A673 (cell line): ENCODE results near the gene CSGALNACT2. TPM values are rescaled to one million over a fixed set of nuclear protein-coding genes. Genes with fewer than 3 reads are reported as not detected.

ENCODE experiments used
- BruUV-seq: library from RNA; stranded (reverse); fragments of 400-500 nt; replicated peaks from 2 replicates; lab custom pipeline; 2021; lab: Mats Ljungman, UMichigan
- CTCF ChIA-PET: fragments of 300-600 bp; sonication (Branson Sonifier 250); formaldehyde crosslinking; loops from one replicate; lab custom pipeline; 2022; ENCODE audit warnings: antibody characterized with exemption; lab: Charles Lee
- POLR2A ChIA-PET: fragments of 300-600 bp; sonication (Branson Sonifier 250); formaldehyde crosslinking; loops from one replicate; lab custom pipeline; 2022; ENCODE audit warnings: antibody characterized with exemption; ENCODE audit not compliant: low non-redundant PET; lab: Charles Lee
- DNase-seq: peaks from one replicate; pipeline ENCODE4 v3.0.0-alpha.2; 2015; ENCODE audit warnings: low spot score
- H3K27ac ChIP-seq: fragments of 200-600 bp; sonication (generic); 2 replicates; pipeline ENCODE4 v1.5.1; 2016; ENCODE audit warnings: mixed run types, low read depth, mild to moderate bottlenecking, mixed read lengths, antibody characterized with exemption, low read length; ENCODE audit not compliant: poor library complexity, severe bottlenecking
- H3K27me3 ChIP-seq: fragments of 200-600 bp; sonication (generic); replicated peaks from 2 replicates; pipeline ENCODE4 v1.6.1; 2017; ENCODE audit warnings: mixed run types, low read depth, mild to moderate bottlenecking, mixed read lengths, antibody characterized with exemption, low read length; ENCODE audit not compliant: insufficient read depth, poor library complexity
- H3K36me3 ChIP-seq: fragments of 200-600 bp; sonication (generic); 2 replicates; pipeline ENCODE4 v1.6.1; 2016; ENCODE audit warnings: mixed run types, mild to moderate bottlenecking, mixed read lengths, antibody characterized with exemption, low read length; ENCODE audit not compliant: insufficient read depth, poor library complexity, severe bottlenecking
- H3K4me1 ChIP-seq: fragments of 200-600 bp; sonication (generic); 2 replicates; pipeline ENCODE4 v1.6.1; 2017; ENCODE audit warnings: mixed run types, mild to moderate bottlenecking, mixed read lengths, antibody characterized with exemption, low read length; ENCODE audit not compliant: insufficient read depth, poor library complexity, severe bottlenecking
- H3K4me3 ChIP-seq: fragments of 200-600 bp; sonication (generic); 2 replicates; pipeline ENCODE4 v1.5.1; 2016; ENCODE audit warnings: low read depth, mixed run types, mild to moderate bottlenecking, mixed read lengths, low read length; ENCODE audit not compliant: poor library complexity, severe bottlenecking
- H3K9me3 ChIP-seq: fragments of 200-600 bp; sonication (generic); 2 replicates; pipeline ENCODE4 v1.6.1; 2016; ENCODE audit warnings: mixed run types, low read depth, mild to moderate bottlenecking, mixed read lengths, antibody characterized with exemption, low read length; ENCODE audit not compliant: poor library complexity, severe bottlenecking
- CTCF ChIP-seq: fragments of 300-800, 200-600 bp; sonication (generic); conservative IDR thresholded peaks from 2 replicates; pipeline ENCODE4 v1.5.1; 2017; ENCODE audit warnings: low read depth, mild to moderate bottlenecking, antibody characterized with exemption, low read length, moderate library complexity, mixed read lengths
- EZH2 ChIP-seq: fragments of 200-600 bp; sonication (generic); IDR thresholded peaks from 2 replicates; pipeline ENCODE4 v1.6.1; 2017; ENCODE audit warnings: borderline replicate concordance, low read depth, mild to moderate bottlenecking, mixed read lengths, antibody characterized with exemption, low read length; ENCODE audit not compliant: poor library complexity, severe bottlenecking
- intact Hi-C: fragments of 100-400 bp; cut with micrococcal nuclease; formaldehyde crosslinking; loops from one replicate; pipeline ENCODE4 v1.10.0; 2022; ENCODE audit not compliant: unreplicated experiment
- total RNA-seq: library from RNA; stranded (reverse); gene quantifications from 2 replicates; pipeline ENCODE4 v1.2.3, GENCODE V29; 2021

Gene CSGALNACT2
- total RNA-seq, 1 experiment from 2014 or later: 18.6 TPM

GRCh38 chr10:43112608-43112961, 25.7 kb upstream of the CSGALNACT2 start:
- BruUV-seq: no TSS peak
- CTCF ChIA-PET: no interaction called here
- H3K9me3 ChIP-seq: no peaks in the 10 kb centered on the region
- H3K4me3 ChIP-seq: no peak overlapping the region
- no peaks in the 10 kb centered on the region for H3K27me3 ChIP-seq
- POLR2A ChIA-PET: no interaction called here
- no peak for DNase-seq
- TF ChIP-seq EZH2: no peak
- no peak for TF ChIP-seq CTCF
- intact Hi-C loops: no loop called here
- H3K27ac ChIP-seq: no peak overlapping the region
- H3K4me1 ChIP-seq: no peaks in the 10 kb centered on the region
- H3K36me3 ChIP-seq: no peaks in the 10 kb centered on the region

- Histone ChIP-seq H3K27ac (no peak overlapping the region), H3K9me3 (no peaks in the 10 kb centered on the region), H3K27me3 (no peaks in the 10 kb centered on the region), H3K36me3 (no peaks in the 10 kb centered on the region), H3K4me1 (no peaks in the 10 kb centered on the region), H3K4me3 (no peak overlapping the region)
- CTCF ChIA-PET: no interaction called here
- no TSS peak for BruUV-seq
- TF ChIP-seq CTCF (no peak), EZH2 (no peak)
- POLR2A ChIA-PET: no interaction called here
- no peak for DNase-seq
- intact Hi-C loops: no loop called here
Observed at GRCh38 chr10:43113201-43114087, 24.8 kb upstream of the CSGALNACT2 start.

GRCh38 chr10:43114088-43114742, 24.0 kb upstream of the CSGALNACT2 start:
- ChIA-PET CTCF (no interaction called here), POLR2A (no interaction called here)
- no peaks in the 10 kb centered on the region for H3K36me3 ChIP-seq
- no peaks in the 10 kb centered on the region for H3K9me3 ChIP-seq
- no peak for DNase-seq
- no peak overlapping the region for H3K27ac ChIP-seq
- TF ChIP-seq CTCF (no peak), EZH2 (no peak)
- intact Hi-C loops: no loop called here
- no peak overlapping the region for H3K4me3 ChIP-seq
- no TSS peak for BruUV-seq
- H3K27me3 ChIP-seq: no peaks in the 10 kb centered on the region
- no peaks in the 10 kb centered on the region for H3K4me1 ChIP-seq
